ENCODE data around the gene IDI1. TPM values are rescaled to one million over a fixed set of nuclear protein-coding genes. Genes with fewer than 3 reads are reported as not detected.
"Not testable (repeated sequence)": the region's sequence is repeated elsewhere in the genome, so short reads cannot be mapped to it uniquely, and the experiment has no call there.

Gene IDI1
- 181 and 383 TPM in 2 replicates for total RNA-seq
- polyA plus RNA-seq (2012), result 81.3 TPM

GRCh38 chr10:1048732-1049424 lies at the start of gene IDI1:
Gene IDI1 (minus strand): TSS chr10:1049119. CDS start chr10:1049003, 116 bp downstream.
- peak; percentile 99 for DNase-seq (ENCODE audit: low read depth)

GRCh38 chr10:1097436-1097835 lies 48.5 kb upstream of the IDI1 start:
- no peak for DNase-seq (ENCODE audit: low read depth)

GRCh38 chr10:1096287-1096889 lies 47.5 kb upstream of the IDI1 start:
- no peak for DNase-seq (ENCODE audit: low read depth)

- DNase-seq (ENCODE audit: low read depth), result no peak
Observed at GRCh38 chr10:1095498-1095897, 46.6 kb upstream of the IDI1 start.

- DNase-seq (ENCODE audit: low read depth), result no peak
Observed at GRCh38 chr10:1094112-1095057, 45.5 kb upstream of the IDI1 start.

GRCh38 chr10:1093696-1094095 lies 44.8 kb upstream of the IDI1 start:
- DNase-seq (ENCODE audit: low read depth), result no peak

- no peak for DNase-seq (ENCODE audit: low read depth)
Observed at GRCh38 chr10:1090696-1091095, 41.8 kb upstream of the IDI1 start.

- no peak for DNase-seq (ENCODE audit: low read depth)
Observed at GRCh38 chr10:1089017-1089689, 40.2 kb upstream of the IDI1 start.

GRCh38 chr10:1086787-1087186 lies 37.9 kb upstream of the IDI1 start:
- no peak for DNase-seq (ENCODE audit: low read depth)

- peak; percentile 18 for DNase-seq (ENCODE audit: low read depth)
Observed at GRCh38 chr10:1085258-1085657, 36.3 kb upstream of the IDI1 start.

GRCh38 chr10:1084011-1084950 lies 35.4 kb upstream of the IDI1 start:
- DNase-seq (ENCODE audit: low read depth), result peak; percentile 74

- DNase-seq (ENCODE audit: low read depth), result no peak
Observed at GRCh38 chr10:1083581-1083980, 34.7 kb upstream of the IDI1 start.

GRCh38 chr10:1078668-1079067 lies 29.7 kb upstream of the IDI1 start:
- DNase-seq (ENCODE audit: low read depth), result no peak

GRCh38 chr10:1074748-1075308 lies 25.9 kb upstream of the IDI1 start:
- DNase-seq (ENCODE audit: low read depth), result no peak

- no peak for DNase-seq (ENCODE audit: low read depth)
Observed at GRCh38 chr10:1074052-1074747, 25.3 kb upstream of the IDI1 start.

GRCh38 chr10:1070919-1071318 lies 22.0 kb upstream of the IDI1 start:
- DNase-seq (ENCODE audit: low read depth), result no peak

- no peak for DNase-seq (ENCODE audit: low read depth)
Observed at GRCh38 chr10:1068380-1069361, 19.8 kb upstream of the IDI1 start.

GRCh38 chr10:1066734-1067133 lies 17.8 kb upstream of the IDI1 start:
- DNase-seq (ENCODE audit: low read depth), result not testable (repeated sequence)

Measured in myocyte (in vitro differentiated cells).